Upper lobe of left lung (tissue), 6 donors: ENCODE results near the gene SYNM. TPM values are rescaled to one million over a fixed set of nuclear protein-coding genes. Genes with fewer than 3 reads are reported as not detected.

ENCODE experiments used
- ATAC-seq, 2 donors: fragments of 200-7000 bp; cut with Tn5 transposase; one replicate each; pipeline ENCODE4 v1.9.1; 2022; ENCODE audit warnings: mild to moderate bottlenecking in 2 of 2, moderate library complexity in 2 of 2; ENCODE audit not compliant: low FRiP score in 2 of 2
- DNase-seq, 2 donors: peaks; one replicate each; pipeline ENCODE4 v3.0.0-alpha.2; 2019 to 2020
- H3K27ac ChIP-seq, 4 donors: fragments of 200-600 bp; sonication (generic); one replicate each; pipeline ENCODE4 v1.5.1; 2016 to 2019
- H3K27me3 ChIP-seq, 4 donors: fragments of 200-600 bp; sonication (generic); one replicate each; pipeline ENCODE4 v1.5.1; 2017 to 2019
- H3K36me3 ChIP-seq, 4 donors: fragments of 200-600 bp; sonication (generic); one replicate each; pipeline ENCODE4 v1.5.1; 2016 to 2019
- H3K4me1 ChIP-seq, 4 donors: fragments of 200-600 bp; sonication (generic); one replicate each; pipeline ENCODE4 v1.5.1; 2018 to 2019
- H3K4me3 ChIP-seq, 4 donors: fragments of 200-600 bp; sonication (generic); one replicate each; pipeline ENCODE4 v1.5.1; 2017 to 2019; ENCODE audit warnings: mild to moderate bottlenecking in 2 of 4, moderate library complexity in 1 of 4
- H3K9me3 ChIP-seq, 4 donors: fragments of 200-600 bp; sonication (generic); one replicate each; pipeline ENCODE4 v1.5.1; 2018 to 2019
- CTCF ChIP-seq, 6 experiments: fragments of 450-650 bp in 4 of 6; fragments of 200-600 bp in 2 of 6; sonication (generic) in 2 of 6; IDR thresholded peaks; one replicate each; pipeline ENCODE4 v1.5.1; 2016 to 2019; ENCODE audit warnings: antibody characterized with exemption in 6 of 6
- EP300 ChIP-seq, 4 donors: sonication (generic); formaldehyde crosslinking; IDR thresholded peaks; one replicate each; pipeline ENCODE4 v1.5.1; 2017; ENCODE audit warnings: antibody characterized with exemption in 4 of 4, control low read depth in 2 of 4
- POLR2A ChIP-seq, 4 donors: fragments of 450-650 bp; IDR thresholded peaks; one replicate each; pipeline ENCODE4 v1.5.1; 2016 to 2017; ENCODE audit warnings: antibody characterized with exemption in 4 of 4, mild to moderate bottlenecking in 2 of 4
- POLR2AphosphoS5 ChIP-seq, 2 donors: sonication (generic); formaldehyde crosslinking; IDR thresholded peaks; one replicate each; pipeline ENCODE4 v1.5.1; 2017; ENCODE audit warnings: antibody characterized with exemption in 2 of 2
- WGBS, 2 donors: methylation state at CpG; one replicate each; pipeline ENCODE4 v1.1.5; 2017 to 2018; 5-methylcytosine and 5-hydroxymethylcytosine counted together
- total RNA-seq, 6 donors: library from RNA; depleted of rRNA in 4 of 6; stranded (reverse); fragments of >200 nt in 4 of 6; gene quantifications; one replicate each; pipeline versions ENCODE4 v1.1.0 to v1.2.1, GENCODE V29; 2016 to 2021
- donor health status: DM: no; HTN: no; CAD: no; lungs with moderate emphysema.
- donor health status: DM: no; HTN: yes; CAD: no; lungs with severe emphysema.

Gene SYNM
- total RNA-seq, 6 donors from 2014 or later = 8.2 to 50.1 (median 19.1) TPM

- Histone ChIP-seq H3K27ac (no peak overlapping the region), H3K4me3 (no peak overlapping the region), H3K36me3 (no peaks in the 10 kb centered on the region), H3K9me3 (no peaks in the 10 kb centered on the region), H3K4me1 (no peaks in the 10 kb centered on the region), H3K27me3 (no peaks in the 10 kb centered on the region)
- ATAC-seq (no peak), DNase-seq (no peak)
- WGBS, 2 donors = 77 to 94% methylated on average over 2 of the region's 2 CpGs
- TF ChIP-seq EP300 (IDR thresholded peaks at IDR 0.05) = no peak
- TF ChIP-seq POLR2AphosphoS5 (IDR thresholded peaks at IDR 0.05) = no peak
- TF ChIP-seq POLR2A (IDR thresholded peaks at IDR 0.05) = no peak
- no peak for TF ChIP-seq CTCF (IDR thresholded peaks at IDR 0.05)
Observed at GRCh38 chr15:99086327-99086667, 18.6 kb upstream of the SYNM start.

GRCh38 chr15:99087405-99087943 lies 17.4 kb upstream of the SYNM start:
- Histone ChIP-seq H3K9me3 (no peaks in the 10 kb centered on the region), H3K27me3 (no peaks in the 10 kb centered on the region), H3K4me3 (no peak overlapping the region), H3K27ac (no peak overlapping the region), H3K36me3 (no peaks in the 10 kb centered on the region), H3K4me1 (no peaks in the 10 kb centered on the region)
- WGBS, 2 donors = 87 to 93% methylated on average over 11 of the region's 11 CpGs
- DNase-seq (no peak), ATAC-seq (no peak)
- TF ChIP-seq EP300 (IDR thresholded peaks at IDR 0.05) = no peak
- no peak for TF ChIP-seq POLR2A (IDR thresholded peaks at IDR 0.05)
- no peak for TF ChIP-seq CTCF (IDR thresholded peaks at IDR 0.05)
- TF ChIP-seq POLR2AphosphoS5 (IDR thresholded peaks at IDR 0.05) = no peak

- no peak for DNase-seq
- Histone ChIP-seq H3K4me3 (no peak overlapping the region), H3K4me1 (no peaks in the 10 kb centered on the region), H3K27ac (no peak overlapping the region), H3K9me3 (no peaks in the 10 kb centered on the region), H3K27me3 (no peaks in the 10 kb centered on the region), H3K36me3 (no peaks in the 10 kb centered on the region)
- WGBS, 2 donors = 55 to 60% methylated on average over 3 of the region's 3 CpGs
- no peak for ATAC-seq
- TF ChIP-seq CTCF (IDR thresholded peaks at IDR 0.05) = no peak
- no peak for TF ChIP-seq EP300 (IDR thresholded peaks at IDR 0.05)
- no peak for TF ChIP-seq POLR2AphosphoS5 (IDR thresholded peaks at IDR 0.05)
- TF ChIP-seq POLR2A (IDR thresholded peaks at IDR 0.05) = no peak
Observed at GRCh38 chr15:99090011-99090699, 14.7 kb upstream of the SYNM start.

GRCh38 chr15:99090938-99091337 lies 13.9 kb upstream of the SYNM start:
- TF ChIP-seq CTCF (IDR thresholded peaks at IDR 0.05) (no peak), POLR2A (IDR thresholded peaks at IDR 0.05) (no peak), EP300 (IDR thresholded peaks at IDR 0.05) (no peak), POLR2AphosphoS5 (IDR thresholded peaks at IDR 0.05) (no peak)
- ATAC-seq = no peak

More at GRCh38 chr15:99090938-99091337, 13.9 kb upstream of the SYNM start:
- no peak overlapping the region for H3K27ac ChIP-seq
- 85 to 100% methylated on average over 1 of the region's 1 CpG for WGBS, 2 donors
- no peaks in the 10 kb centered on the region for H3K36me3 ChIP-seq
- H3K4me3 ChIP-seq = no peak overlapping the region
- H3K27me3 ChIP-seq = no peaks in the 10 kb centered on the region
- no peak for DNase-seq
- no peaks in the 10 kb centered on the region for H3K4me1 ChIP-seq
- no peaks in the 10 kb centered on the region for H3K9me3 ChIP-seq
